Skeletal muscle tissue (tissue), 4 donors: ENCODE measurements around the gene RNASE3. TPM values are rescaled to one million over a fixed set of nuclear protein-coding genes. Genes with fewer than 3 reads are reported as not detected.
"Not testable (repeated sequence)": the region's sequence is repeated elsewhere in the genome, so short reads cannot be mapped to it uniquely, and the experiment has no call there.

Experiments used
- H3K27ac ChIP-seq: one replicate; pipeline ENCODE4 v1.7.0; 2013; ENCODE audit warnings: mild to moderate bottlenecking, low read depth, low read length, inconsistent platforms
- H3K27me3 ChIP-seq, 3 donors: one replicate each; pipeline ENCODE4 v1.7.0; 2013; ENCODE audit warnings: low read length in 3 of 3; ENCODE audit not compliant: control insufficient read depth in 3 of 3, insufficient read depth in 3 of 3
- H3K36me3 ChIP-seq, 3 donors: one replicate each; pipeline ENCODE4 v1.7.0; 2013; ENCODE audit warnings: low read length in 3 of 3; ENCODE audit not compliant: control insufficient read depth in 3 of 3, insufficient read depth in 3 of 3
- H3K4me1 ChIP-seq, 3 donors: one replicate each; pipeline ENCODE4 v1.7.0; 2013; ENCODE audit warnings: low read length in 3 of 3, mild to moderate bottlenecking in 3 of 3; ENCODE audit not compliant: control insufficient read depth in 3 of 3, insufficient read depth in 3 of 3
- H3K4me3 ChIP-seq, 3 donors: one replicate each; pipeline ENCODE4 v1.7.0; 2013; ENCODE audit warnings: low read length in 3 of 3
- H3K9ac ChIP-seq, 3 donors: one replicate each; pipeline ENCODE4 v1.7.0; 2013; ENCODE audit warnings: low read length in 3 of 3, mild to moderate bottlenecking in 3 of 3, moderate library complexity in 2 of 3, low read depth in 1 of 3
- H3K9me3 ChIP-seq, 3 donors: one replicate each; pipeline ENCODE4 v1.7.0; 2013; ENCODE audit warnings: low read length in 3 of 3; ENCODE audit not compliant: control insufficient read depth in 3 of 3
- total RNA-seq: library from RNA; depleted of rRNA; stranded (reverse); fragments of >200 nt; gene quantifications from one replicate; pipeline ENCODE4 v1.2.3, GENCODE V29; 2014
- donor health status: Osteomylitis.

The RNASE3 gene
- total RNA-seq, 1 donor from 2014 or later, result not detected

DNA sequence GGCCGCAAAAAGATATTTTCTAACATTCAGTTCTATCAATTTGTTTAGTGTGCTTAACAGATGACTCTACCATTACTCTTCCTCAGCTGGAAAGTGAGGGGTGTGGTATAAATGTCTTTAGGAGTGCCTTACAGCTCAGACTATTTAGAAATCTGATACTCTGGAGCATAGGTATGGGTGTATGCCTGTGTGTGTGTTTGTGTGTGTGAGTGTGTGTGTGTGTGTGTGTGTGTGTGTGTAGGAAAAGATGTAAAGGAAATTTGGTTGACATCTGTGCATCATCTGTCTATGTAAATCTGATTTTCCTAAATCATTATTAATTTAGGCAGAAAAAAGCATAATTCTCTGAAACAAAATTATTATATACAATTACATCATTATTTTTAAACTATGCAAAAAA lies 16.0 kb downstream of the RNASE3 start:
- H3K4me1 ChIP-seq, result no peaks in the 10 kb centered on the region
- peaks cover 0 to 4% (median 0%) of the 10 kb centered on the region in 3 donors for H3K27me3 ChIP-seq
- H3K9me3 ChIP-seq, result no peaks in the 10 kb centered on the region
- H3K4me3 ChIP-seq, result no peak overlapping the region
- no peaks in the 10 kb centered on the region for H3K36me3 ChIP-seq
- no peak overlapping the region for H3K9ac ChIP-seq
- no peak overlapping the region for H3K27ac ChIP-seq

DNA sequence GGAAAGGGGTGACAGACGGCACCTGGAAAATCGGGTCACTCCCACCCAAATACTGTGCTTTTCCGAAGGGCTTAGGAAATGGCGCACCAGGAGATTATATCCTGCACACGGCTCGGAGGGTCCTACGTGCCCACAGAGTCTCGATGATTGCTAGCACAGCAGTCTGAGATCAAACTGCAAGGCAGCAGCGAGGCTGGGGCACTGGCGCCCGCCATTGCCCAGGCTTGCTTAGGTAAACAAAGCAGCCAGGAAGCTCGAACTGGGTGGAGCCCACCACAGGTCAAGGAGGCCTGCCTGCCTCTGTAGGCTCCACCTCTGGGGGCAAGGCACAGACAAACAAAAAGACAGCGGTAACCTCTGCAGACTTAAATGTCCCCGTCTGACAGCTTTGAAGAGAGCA lies 19.6 kb downstream of the RNASE3 start:
- not testable (repeated sequence) for H3K9me3 ChIP-seq, H3K27me3 ChIP-seq, H3K9ac ChIP-seq, H3K27ac ChIP-seq, H3K4me1 ChIP-seq, H3K36me3 ChIP-seq, H3K4me3 ChIP-seq

DNA sequence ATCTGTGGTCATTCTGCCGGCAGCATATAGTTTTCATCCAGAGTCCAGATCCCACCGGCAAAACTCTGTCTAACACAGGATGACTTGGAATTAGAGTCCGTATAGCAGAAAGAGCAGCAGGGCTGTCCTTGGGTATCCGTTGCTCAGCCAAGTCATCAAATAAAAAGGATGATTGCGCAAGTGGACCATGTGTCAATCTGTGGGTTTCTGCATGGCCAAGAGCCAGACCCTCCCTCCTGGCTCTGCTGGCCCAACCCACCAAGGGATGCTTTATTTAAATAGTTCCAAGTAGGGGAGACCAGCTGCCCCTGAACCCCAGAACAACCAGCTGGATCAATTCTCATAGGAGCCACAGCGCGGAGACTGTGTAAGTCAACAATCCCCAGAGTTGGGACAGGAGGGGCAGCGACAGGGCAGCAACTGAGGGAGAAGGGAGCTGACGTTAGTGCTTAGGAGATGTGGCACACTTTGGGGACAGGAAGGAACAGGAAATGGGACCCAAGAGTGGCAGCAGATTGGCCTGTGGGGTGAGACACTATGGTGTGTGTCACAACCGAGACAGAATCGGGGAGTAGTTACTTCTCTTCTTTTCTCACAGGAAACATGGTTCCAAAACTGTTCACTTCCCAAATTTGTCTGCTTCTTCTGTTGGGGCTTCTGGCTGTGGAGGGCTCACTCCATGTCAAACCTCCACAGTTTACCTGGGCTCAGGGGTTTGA lies 28.0 kb downstream of the RNASE3 start:
- not testable (repeated sequence) for H3K4me3 ChIP-seq, H3K36me3 ChIP-seq, H3K9me3 ChIP-seq, H3K9ac ChIP-seq, H3K4me1 ChIP-seq, H3K27me3 ChIP-seq, H3K27ac ChIP-seq

DNA sequence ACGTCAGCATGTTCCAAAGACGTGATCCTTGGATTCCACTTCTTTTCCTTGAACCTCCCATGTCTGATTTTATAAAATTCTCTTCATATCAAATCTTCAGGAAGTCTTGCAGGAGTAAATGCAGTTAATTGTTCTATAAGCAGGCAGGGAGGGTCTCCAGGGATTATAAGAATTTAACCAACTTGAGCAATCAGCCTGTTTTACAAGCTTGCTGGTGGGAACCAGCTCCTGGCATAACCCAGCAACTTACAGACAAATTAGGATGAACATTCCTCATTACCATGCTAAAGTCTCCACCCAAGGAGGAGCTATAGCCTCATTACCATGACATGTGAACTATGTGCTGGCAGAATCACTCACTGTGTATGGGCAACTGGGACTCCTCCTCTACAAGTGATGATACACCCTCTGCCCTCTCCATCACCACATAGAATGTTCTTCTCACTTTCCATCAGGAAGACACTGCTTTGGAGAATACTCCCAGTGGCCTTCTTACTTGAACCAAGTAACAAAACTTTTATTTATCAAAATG lies 32.6 kb downstream of the RNASE3 start:
- not testable (repeated sequence) for H3K9ac ChIP-seq, H3K9me3 ChIP-seq, H3K36me3 ChIP-seq, H3K27me3 ChIP-seq, H3K4me1 ChIP-seq, H3K27ac ChIP-seq, H3K4me3 ChIP-seq

DNA sequence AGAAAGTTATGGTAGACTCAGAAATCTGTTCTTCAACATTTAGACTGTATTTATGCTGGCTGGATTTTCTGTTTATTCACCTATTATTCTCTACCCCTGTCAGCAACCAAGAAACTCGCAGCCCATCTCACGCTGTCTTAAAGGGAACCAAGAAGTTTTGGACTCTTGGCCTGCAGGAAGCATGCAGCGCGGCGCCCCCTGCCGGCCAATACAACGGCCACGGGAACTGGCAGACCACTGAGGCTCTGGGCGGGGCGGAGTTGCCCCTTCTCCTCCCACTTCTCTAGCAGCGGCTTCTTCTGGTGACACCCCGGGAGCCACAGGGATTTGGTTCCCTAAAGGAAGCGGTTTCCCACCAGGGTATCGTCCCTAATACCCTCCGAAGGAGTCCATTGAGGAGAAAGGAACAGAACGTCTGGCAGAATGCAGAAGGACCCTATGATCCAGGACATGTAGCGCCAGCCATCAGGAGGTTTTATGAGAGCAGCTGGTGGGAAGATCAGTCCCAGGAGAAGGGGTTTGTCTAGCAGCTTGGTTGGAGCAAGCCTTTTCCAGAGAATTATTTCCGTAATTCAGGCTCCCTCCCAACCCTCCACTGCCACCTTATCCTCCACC lies 43.1 kb downstream of the RNASE3 start:
- Histone ChIP-seq H3K27me3 (peaks cover 0 to 6% (median 0%) of the 10 kb centered on the region in 3 donors), H3K27ac (no peak overlapping the region), H3K9me3 (no peaks in the 10 kb centered on the region), H3K36me3 (no peaks in the 10 kb centered on the region), H3K4me3 (no peak overlapping the region), H3K9ac (no peak overlapping the region), H3K4me1 (no peaks in the 10 kb centered on the region)

DNA sequence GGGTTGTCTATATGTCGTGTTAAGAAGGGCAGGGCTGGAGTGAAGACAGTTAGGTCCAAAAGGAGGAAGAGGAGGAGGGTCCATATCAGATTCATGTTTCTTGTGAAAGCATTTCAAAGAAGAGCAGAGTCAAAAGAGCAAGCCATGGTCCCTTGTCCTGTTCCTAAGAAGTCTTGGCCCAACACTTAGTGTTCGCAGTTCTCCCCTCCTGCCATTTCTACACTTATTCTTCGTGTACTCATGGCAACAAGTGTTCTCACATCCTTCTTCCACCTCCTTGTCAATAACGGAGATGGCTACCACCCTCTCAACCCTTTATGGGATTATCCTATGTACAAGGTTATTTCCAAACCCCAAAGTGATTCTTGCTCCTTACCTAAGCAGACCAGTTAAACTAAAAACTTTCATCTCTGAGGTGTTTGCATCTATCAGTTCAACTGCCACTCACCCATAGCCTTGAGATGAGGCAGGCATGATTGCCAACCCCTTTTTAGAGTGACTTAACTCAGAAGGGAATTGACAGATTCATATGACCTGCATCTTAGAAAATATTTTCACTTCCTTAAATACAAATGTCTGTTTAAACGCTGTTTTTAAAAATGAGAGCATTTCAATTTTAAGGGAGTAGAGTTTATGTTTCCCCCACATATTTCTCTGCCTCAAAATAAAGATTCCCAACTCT lies 44.3 kb downstream of the RNASE3 start:
- peaks cover 0 to 6% (median 0%) of the 10 kb centered on the region in 3 donors for H3K27me3 ChIP-seq
- H3K4me1 ChIP-seq, result no peaks in the 10 kb centered on the region
- H3K36me3 ChIP-seq, result no peaks in the 10 kb centered on the region
- H3K9ac ChIP-seq, result no peak overlapping the region
- no peaks in the 10 kb centered on the region for H3K9me3 ChIP-seq
- H3K27ac ChIP-seq, result no peak overlapping the region
- H3K4me3 ChIP-seq, result no peak overlapping the region

Other genes with a start within 250 kb of the RNASE3 start
- not detected for gene OR6S1, start 249.7 kb upstream of the RNASE3 start, total RNA-seq
- 17.7 TPM for gene RNASE4, start 206.8 kb upstream of the RNASE3 start, total RNA-seq
- gene ANG, start 202.6 kb upstream of the RNASE3 start, total RNA-seq, result 3.7 TPM
- gene EDDM3A, start 145.5 kb upstream of the RNASE3 start, total RNA-seq, result not detected
- not detected for gene EDDM3B, start 123.0 kb upstream of the RNASE3 start, total RNA-seq
- gene RNASE6, start 110.1 kb upstream of the RNASE3 start, total RNA-seq, result 5.2 TPM
- gene RNASE1, start 88.5 kb upstream of the RNASE3 start, total RNA-seq, result 113 TPM
- not detected for gene RNASE2, start 64.1 kb downstream of the RNASE3 start, total RNA-seq
- 45.4 TPM for gene METTL17, start 98.6 kb downstream of the RNASE3 start, total RNA-seq
- not detected for gene SLC39A2, start 107.9 kb downstream of the RNASE3 start, total RNA-seq
- gene NDRG2, start 133.7 kb downstream of the RNASE3 start, total RNA-seq, result 162 TPM
- gene TPPP2, start 138.8 kb downstream of the RNASE3 start, total RNA-seq, result not detected
- not detected for gene RNASE13, start 143.4 kb downstream of the RNASE3 start, total RNA-seq
- not detected for gene RNASE7, start 151.0 kb downstream of the RNASE3 start, total RNA-seq
- gene RNASE8, start 166.4 kb downstream of the RNASE3 start, total RNA-seq, result not detected
- gene ARHGEF40, start 178.9 kb downstream of the RNASE3 start, total RNA-seq, result 32.4 TPM
- 5.2 TPM for gene ZNF219, start 207.3 kb downstream of the RNASE3 start, total RNA-seq
- not detected for gene TMEM253, start 209.7 kb downstream of the RNASE3 start, total RNA-seq